Muscle of leg (tissue), 11 donors: ENCODE data around the gene DCDC2. TPM values are rescaled to one million over a fixed set of nuclear protein-coding genes. Genes with fewer than 3 reads are reported as not detected.
"Not testable (repeated sequence)": the region's sequence is repeated elsewhere in the genome, so short reads cannot be mapped to it uniquely, and the experiment has no call there.

Experiments used
- DNase-seq: peaks from one replicate; pipeline ENCODE4 v3.0.0; 2013
- H3K27ac ChIP-seq: one replicate; pipeline ENCODE4 v1.5.1; 2013; ENCODE audit warnings: mild to moderate bottlenecking, low read length, control low read depth
- H3K27me3 ChIP-seq: one replicate; pipeline ENCODE4 v1.6.1; 2013; ENCODE audit warnings: low read length; ENCODE audit not compliant: control insufficient read depth, insufficient read depth
- H3K36me3 ChIP-seq: one replicate; pipeline ENCODE4 v1.6.1; 2013; ENCODE audit warnings: low read length; ENCODE audit not compliant: control insufficient read depth, insufficient read depth
- H3K4me1 ChIP-seq: one replicate; pipeline ENCODE4 v1.6.1; 2013; ENCODE audit warnings: low read length; ENCODE audit not compliant: control insufficient read depth, insufficient read depth
- H3K4me3 ChIP-seq: one replicate; pipeline ENCODE4 v1.5.1; 2013; ENCODE audit warnings: low read length, control low read depth
- H3K9me3 ChIP-seq: replicated peaks from 2 replicates; pipeline ENCODE4 v1.6.1; 2013; ENCODE audit warnings: low read depth, low read length; ENCODE audit not compliant: control insufficient read depth
- WGBS: methylation state at CpG from one replicate; pipeline ENCODE4 v1.1.5; 2013; ENCODE audit warnings: missing lambda C conversion rate; ENCODE audit not compliant: insufficient coverage; 5-methylcytosine and 5-hydroxymethylcytosine counted together
- polyA plus RNA-seq, 8 donors: library from polyadenylated mRNA; unstranded; fragments of 120-200 nt; gene quantifications; one replicate each; pipeline versions ENCODE4 v1.2.1 to v1.2.3, GENCODE V29; 2013; ENCODE audit warnings: inconsistent platforms in 1 of 8, low replicate concordance in 1 of 8; ENCODE audit not compliant: insufficient read length in 8 of 8, insufficient read depth in 1 of 8
- total RNA-seq: library from RNA; stranded (reverse); fragments of 120-200 nt; gene quantifications from one replicate; pipeline ENCODE4 v1.2.4, GENCODE V29; 2013

Gene DCDC2
- total and polyA plus RNA-seq, 9 donors = 0.04 to 0.60 (median 0.17) TPM

GRCh38 chr6:24270011-24270410 is 87.8 kb downstream of the DCDC2 start:
- Histone ChIP-seq H3K27me3 (no peaks in the 10 kb centered on the region), H3K4me1 (no peaks in the 10 kb centered on the region), H3K9me3 (no peaks in the 10 kb centered on the region), H3K36me3 (no peaks in the 10 kb centered on the region), H3K4me3 (no peak overlapping the region), H3K27ac (no peak overlapping the region)
- no peak for DNase-seq
- 40% methylated on average over 1 of the region's 1 CpG for WGBS

DNA sequence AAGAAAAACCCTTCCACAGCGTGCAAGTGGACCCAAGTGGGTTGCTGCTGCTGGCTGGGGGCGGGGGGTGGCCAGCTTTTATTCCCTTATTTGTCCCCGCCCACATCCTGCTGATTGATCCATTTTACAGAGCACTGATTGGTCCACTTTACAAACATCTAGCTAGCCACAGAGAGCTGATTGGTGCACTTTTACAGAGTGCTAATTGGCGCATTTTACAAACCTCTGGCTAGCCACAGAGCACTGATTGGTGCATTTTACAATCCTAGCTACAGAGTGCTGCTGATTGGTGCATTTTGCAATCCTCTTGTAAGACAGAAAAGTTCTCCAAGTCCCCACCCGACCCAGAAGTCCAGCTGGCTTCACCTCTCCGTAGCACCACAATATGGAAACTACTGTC is 99.6 kb downstream of the DCDC2 start:
- H3K4me1 ChIP-seq, H3K27me3 ChIP-seq, DNase-seq, H3K27ac ChIP-seq, H3K4me3 ChIP-seq, H3K36me3 ChIP-seq, H3K9me3 ChIP-seq: not testable (repeated sequence)
- WGBS = 74% methylated on average over 5 of the region's 6 CpGs

DNA sequence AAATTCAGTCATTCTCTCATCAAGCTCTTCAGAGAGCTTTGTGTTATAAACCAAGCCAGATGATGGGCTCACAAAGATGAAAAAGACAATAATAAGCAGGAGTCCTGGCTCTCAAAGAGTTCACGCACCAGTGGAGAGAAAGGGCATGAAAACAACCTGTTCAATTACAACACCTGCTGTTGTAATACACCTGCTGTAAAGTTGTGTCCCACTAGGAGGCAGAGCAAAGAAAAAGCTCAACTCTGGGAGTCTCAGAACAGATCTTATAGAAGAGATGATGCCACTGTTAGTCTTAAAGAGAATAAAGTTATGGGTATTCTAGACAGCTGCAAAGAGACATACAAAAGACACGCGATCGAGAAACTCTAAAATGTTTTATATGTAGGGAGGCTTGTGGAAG is 100.6 kb downstream of the DCDC2 start:
- Histone ChIP-seq H3K27ac (no peak overlapping the region), H3K36me3 (no peaks in the 10 kb centered on the region), H3K9me3 (peaks cover 2% of the 10 kb centered on the region), H3K4me1 (no peaks in the 10 kb centered on the region), H3K4me3 (no peak overlapping the region), H3K27me3 (no peaks in the 10 kb centered on the region)
- DNase-seq = no peak
- 78% methylated on average over 3 of the region's 4 CpGs for whole genome bisulfite sequencing

GRCh38 chr6:24255676-24256075 is 102.2 kb downstream of the DCDC2 start:
- no CpG with 5 or more reads among the region's 1 CpG for WGBS
- Histone ChIP-seq H3K4me1 (no peaks in the 10 kb centered on the region), H3K36me3 (no peaks in the 10 kb centered on the region), H3K9me3 (peaks cover 2% of the 10 kb centered on the region), H3K27ac (no peak overlapping the region), H3K4me3 (no peak overlapping the region), H3K27me3 (no peaks in the 10 kb centered on the region)
- DNase-seq = no peak

DNA sequence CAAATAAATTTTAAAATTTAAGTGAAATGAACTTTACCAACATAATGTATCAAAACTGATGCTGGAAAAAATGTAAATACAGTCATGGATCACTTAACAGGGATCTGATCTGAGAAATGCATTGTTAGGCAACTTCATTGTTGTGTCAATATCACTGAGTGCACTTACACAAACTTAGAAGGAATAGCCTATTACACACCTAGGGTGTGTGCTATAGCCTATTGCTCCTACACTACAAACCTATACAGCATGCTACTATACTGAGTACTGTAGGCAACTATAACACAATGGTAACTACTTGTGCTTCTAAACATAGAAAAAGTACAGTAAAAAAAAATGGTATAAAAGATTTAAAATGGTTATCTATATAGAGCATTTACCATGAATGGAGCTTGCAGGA is 104.5 kb downstream of the DCDC2 start:
- Histone ChIP-seq H3K4me3 (no peak overlapping the region), H3K27ac (no peak overlapping the region), H3K36me3 (no peaks in the 10 kb centered on the region), H3K27me3 (no peaks in the 10 kb centered on the region), H3K9me3 (peaks cover 2% of the 10 kb centered on the region), H3K4me1 (no peaks in the 10 kb centered on the region)
- DNase-seq = no peak

GRCh38 chr6:24252280-24252679 is 105.6 kb downstream of the DCDC2 start:
- Histone ChIP-seq H3K4me1 (no peaks in the 10 kb centered on the region), H3K27me3 (no peaks in the 10 kb centered on the region), H3K9me3 (peaks cover 2% of the 10 kb centered on the region), H3K4me3 (no peak overlapping the region), H3K36me3 (no peaks in the 10 kb centered on the region), H3K27ac (no peak overlapping the region)
- 75% methylated on average over 1 of the region's 1 CpG for WGBS
- DNase-seq = no peak

- Histone ChIP-seq H3K4me3 (no peak overlapping the region), H3K9me3 (peaks cover 2% of the 10 kb centered on the region), H3K27me3 (no peaks in the 10 kb centered on the region), H3K4me1 (no peaks in the 10 kb centered on the region), H3K36me3 (no peaks in the 10 kb centered on the region), H3K27ac (no peak overlapping the region)
- 55% methylated on average over 1 of the region's 2 CpGs for WGBS
- no peak for DNase-seq
Measured at GRCh38 chr6:24251339-24251738, 106.5 kb downstream of the DCDC2 start.

DNA sequence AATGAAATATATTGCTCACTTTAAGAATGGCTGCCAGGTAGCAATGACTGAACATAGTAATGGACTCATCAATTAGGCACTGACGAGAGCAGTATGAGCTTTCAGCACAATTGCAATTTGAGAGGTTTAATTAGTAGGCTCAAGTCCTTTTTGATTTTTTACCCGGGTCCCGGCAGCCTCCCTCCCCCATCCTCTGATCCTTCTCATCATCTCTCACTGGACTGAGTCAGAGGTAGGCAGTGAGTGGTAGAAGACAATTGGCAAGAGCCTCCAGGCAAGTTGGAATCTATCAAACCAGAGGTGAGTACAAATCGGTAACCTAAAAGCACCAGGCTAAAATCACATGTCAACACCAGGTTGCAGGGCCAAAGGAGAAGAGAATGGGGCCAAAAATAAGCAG is 107.9 kb downstream of the DCDC2 start:
- H3K36me3 ChIP-seq = no peaks in the 10 kb centered on the region
- H3K27me3 ChIP-seq = no peaks in the 10 kb centered on the region
- no peak overlapping the region for H3K27ac ChIP-seq
- H3K4me1 ChIP-seq = no peaks in the 10 kb centered on the region
- DNase-seq = no peak
- WGBS = 40% methylated on average over 1 of the region's 4 CpGs
- H3K4me3 ChIP-seq = no peak overlapping the region
- H3K9me3 ChIP-seq = peaks cover 2% of the 10 kb centered on the region

DNA sequence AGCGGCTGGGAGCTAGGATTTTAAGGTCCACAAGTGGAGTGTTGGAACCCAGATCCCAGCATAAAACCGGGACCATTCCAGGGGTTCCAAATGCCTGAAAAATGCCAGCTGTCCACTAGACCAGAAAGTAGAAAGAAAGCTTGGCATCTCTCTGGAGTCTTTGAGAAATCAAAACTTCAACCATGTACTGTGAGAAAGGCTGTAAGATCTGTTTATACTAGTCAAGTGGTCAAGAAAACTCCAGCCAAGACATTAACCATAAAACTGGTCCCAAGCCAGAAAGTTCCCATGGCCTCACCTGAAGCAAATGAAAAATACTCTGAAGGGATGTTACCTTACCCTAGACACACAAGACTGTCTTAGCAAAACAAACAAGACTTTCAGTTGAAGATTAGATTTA is 112.6 kb downstream of the DCDC2 start:
- Histone ChIP-seq H3K9me3 (no peaks in the 10 kb centered on the region), H3K4me1 (no peaks in the 10 kb centered on the region), H3K27ac (no peak overlapping the region), H3K36me3 (no peaks in the 10 kb centered on the region), H3K4me3 (no peak overlapping the region), H3K27me3 (no peaks in the 10 kb centered on the region)
- no peak for DNase-seq
- 100% methylated on average over 2 of the region's 2 CpGs for WGBS

DNA sequence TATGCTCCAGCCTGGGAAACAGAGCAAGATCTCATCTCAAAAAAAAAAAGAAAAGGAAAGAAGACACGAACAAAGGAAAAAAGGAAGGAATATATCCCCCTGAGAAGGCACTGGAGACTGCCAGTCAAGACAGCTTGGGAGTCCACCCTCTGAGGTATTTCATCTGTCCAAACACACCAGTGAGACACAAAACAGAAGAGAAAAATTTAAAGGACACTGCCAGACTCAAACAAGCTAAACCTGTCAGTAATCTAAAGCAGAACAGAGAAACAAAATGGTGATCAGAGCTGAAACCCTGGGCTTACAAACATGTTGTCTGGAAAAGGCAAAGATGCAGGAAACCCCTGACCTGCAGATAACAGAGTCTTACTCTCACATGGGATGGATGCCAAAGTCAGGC is 114.9 kb downstream of the DCDC2 start:
- DNase-seq = no peak
- H3K9me3 ChIP-seq = no peaks in the 10 kb centered on the region
- no peak overlapping the region for H3K4me3 ChIP-seq
- H3K36me3 ChIP-seq = no peaks in the 10 kb centered on the region
- no CpG with 5 or more reads among the region's 1 CpG for WGBS
- no peak overlapping the region for H3K27ac ChIP-seq
- no peaks in the 10 kb centered on the region for H3K4me1 ChIP-seq
- no peaks in the 10 kb centered on the region for H3K27me3 ChIP-seq

DNA sequence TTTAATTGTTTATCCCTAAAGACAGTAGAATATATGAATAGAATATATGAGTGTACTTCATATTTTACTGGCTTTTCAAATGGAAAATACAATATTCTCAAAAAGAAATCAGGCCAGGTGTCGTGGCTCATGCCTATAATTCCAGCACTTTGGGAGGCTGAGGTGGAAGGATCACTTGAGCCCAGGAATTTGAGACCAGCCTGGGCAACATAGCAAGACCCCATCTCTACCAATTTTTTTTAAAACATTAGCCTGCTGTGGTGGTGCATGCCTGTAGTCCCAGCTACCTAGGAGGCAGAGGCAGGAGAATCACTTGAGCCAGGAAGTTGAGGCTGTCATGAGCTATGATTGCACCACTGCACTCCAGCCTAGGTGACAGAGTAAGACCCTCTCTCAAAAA is 116.1 kb downstream of the DCDC2 start:
- H3K4me1 ChIP-seq, H3K4me3 ChIP-seq, H3K36me3 ChIP-seq, DNase-seq, H3K9me3 ChIP-seq, H3K27me3 ChIP-seq, H3K27ac ChIP-seq: not testable (repeated sequence)
- WGBS = no CpG with 5 or more reads among the region's 1 CpG
